Epithelial cell of esophagus (primary cell): ENCODE measurements around the gene ARMC9.

Experiments used
- DNase-seq: peaks from one replicate; pipeline ENCODE4 v3.0.0; 2010; ENCODE audit warnings: low read depth
- H3K4me3 ChIP-seq: 2 replicates; pipeline ENCODE4 v1.5.1; 2011; ENCODE audit warnings: mild to moderate bottlenecking, low read length, control low read depth
- TF ChIP-seq, protein P1 (sequence below): IDR thresholded peaks from 2 replicates; pipeline ENCODE4 v1.5.1; 2011; ENCODE audit warnings: low read depth, mild to moderate bottlenecking, low read length, control low read depth, inconsistent platforms; ENCODE audit not compliant: insufficient read depth; ENCODE audit errors: missing control alignments

Gene ARMC9

DNA sequence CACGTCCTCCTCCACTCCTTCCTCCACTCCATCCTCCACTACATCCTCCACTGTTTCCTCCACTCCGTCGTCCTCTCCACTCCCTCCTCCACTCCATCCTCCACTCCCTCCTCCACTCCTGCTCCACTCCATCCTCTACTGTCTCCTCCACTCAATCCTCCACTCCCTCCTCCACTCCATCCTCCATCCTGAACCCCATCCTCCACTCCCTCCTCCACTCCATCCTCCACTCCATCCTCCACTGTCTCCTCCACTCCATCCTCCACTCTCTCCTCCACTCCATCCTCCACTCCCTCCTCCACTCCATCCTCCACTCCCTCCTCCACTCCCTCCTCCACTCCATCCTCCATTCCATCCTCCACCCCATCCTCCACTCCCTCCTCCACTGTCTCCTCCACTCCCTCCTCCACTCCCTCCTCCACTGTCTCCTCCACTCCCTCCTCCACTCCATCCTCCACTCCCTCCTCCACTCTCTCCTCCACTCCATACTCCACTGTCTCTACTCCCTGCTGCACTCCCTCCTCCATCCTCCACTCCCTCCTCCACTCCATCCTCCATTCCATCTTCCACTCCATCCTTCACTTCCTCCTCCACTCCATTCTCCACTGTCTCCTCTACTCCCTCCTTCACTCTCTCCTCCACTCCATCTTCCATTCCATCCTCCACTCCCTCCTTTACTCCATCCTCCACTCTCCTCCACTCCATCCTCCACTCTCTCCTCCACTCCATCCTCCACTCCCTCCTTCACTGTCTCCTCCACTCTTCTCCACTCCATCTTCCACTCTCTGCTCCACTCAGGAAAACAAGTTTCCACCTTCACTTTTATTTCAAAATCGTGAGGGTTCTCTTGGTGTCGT lies 182.8 kb downstream of the ARMC9 start:
- no peak overlapping the region for H3K4me3 ChIP-seq
- TF ChIP-seq, protein P1, sequence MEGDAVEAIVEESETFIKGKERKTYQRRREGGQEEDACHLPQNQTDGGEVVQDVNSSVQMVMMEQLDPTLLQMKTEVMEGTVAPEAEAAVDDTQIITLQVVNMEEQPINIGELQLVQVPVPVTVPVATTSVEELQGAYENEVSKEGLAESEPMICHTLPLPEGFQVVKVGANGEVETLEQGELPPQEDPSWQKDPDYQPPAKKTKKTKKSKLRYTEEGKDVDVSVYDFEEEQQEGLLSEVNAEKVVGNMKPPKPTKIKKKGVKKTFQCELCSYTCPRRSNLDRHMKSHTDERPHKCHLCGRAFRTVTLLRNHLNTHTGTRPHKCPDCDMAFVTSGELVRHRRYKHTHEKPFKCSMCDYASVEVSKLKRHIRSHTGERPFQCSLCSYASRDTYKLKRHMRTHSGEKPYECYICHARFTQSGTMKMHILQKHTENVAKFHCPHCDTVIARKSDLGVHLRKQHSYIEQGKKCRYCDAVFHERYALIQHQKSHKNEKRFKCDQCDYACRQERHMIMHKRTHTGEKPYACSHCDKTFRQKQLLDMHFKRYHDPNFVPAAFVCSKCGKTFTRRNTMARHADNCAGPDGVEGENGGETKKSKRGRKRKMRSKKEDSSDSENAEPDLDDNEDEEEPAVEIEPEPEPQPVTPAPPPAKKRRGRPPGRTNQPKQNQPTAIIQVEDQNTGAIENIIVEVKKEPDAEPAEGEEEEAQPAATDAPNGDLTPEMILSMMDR, result no peak
- no peak for DNase-seq

DNA sequence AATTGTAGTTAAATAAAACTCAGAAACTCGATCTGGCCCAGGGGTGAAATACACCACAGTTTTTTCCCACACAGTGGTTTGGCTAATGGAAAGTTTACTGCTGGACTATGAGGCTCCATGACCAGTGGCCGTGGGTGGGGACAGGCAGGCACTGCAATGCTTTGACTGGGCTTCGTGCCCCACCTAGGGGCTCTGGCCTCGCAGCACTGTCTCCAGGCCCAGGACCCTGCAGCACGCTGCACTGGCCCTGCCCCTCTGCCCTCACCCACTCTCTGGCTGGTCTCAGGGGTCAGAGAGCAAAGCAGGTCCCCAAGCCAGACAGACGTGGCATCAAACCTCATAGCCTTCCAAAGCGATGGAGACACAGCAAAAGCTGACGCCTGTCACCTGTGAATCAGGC lies 183.7 kb downstream of the ARMC9 start:
- TF ChIP-seq, protein P1, result no peak
- H3K4me3 ChIP-seq, result no peak overlapping the region
- no peak for DNase-seq

DNA sequence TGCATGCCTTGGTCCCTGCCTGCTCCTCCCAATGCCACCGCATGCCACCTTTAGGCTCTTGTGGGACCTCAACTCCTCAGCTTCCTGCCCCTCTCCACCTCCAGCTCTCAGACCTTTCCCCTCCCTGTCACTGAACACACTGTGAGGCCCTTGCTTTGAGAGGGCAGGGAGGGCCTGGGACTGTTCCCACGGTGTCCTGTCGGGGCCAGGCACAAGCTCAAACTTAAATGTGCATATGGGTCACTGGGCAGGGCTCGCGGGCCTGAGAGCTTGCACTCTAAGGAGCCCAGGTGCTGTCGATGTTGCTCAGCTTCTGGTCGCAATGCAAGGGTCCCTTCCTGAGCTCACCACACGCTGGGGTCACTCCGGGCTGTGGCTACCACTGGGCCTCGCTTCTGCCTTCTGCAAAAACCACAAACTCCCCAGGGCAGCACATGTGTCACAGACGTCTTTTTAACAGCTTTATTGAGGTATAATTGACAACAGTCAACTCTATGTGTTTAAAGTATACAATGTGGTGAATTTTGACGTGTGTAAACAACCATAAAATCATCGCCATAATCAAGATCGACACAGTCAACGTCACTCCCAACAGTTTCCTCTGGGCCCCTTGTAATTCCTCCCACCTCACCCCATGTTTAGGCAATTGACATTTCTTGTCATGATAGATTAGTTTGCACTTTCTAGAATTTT lies 185.1 kb downstream of the ARMC9 start:
- H3K4me3 ChIP-seq, result no peak overlapping the region
- TF ChIP-seq, protein P1, result no peak
- no peak for DNase-seq

DNA sequence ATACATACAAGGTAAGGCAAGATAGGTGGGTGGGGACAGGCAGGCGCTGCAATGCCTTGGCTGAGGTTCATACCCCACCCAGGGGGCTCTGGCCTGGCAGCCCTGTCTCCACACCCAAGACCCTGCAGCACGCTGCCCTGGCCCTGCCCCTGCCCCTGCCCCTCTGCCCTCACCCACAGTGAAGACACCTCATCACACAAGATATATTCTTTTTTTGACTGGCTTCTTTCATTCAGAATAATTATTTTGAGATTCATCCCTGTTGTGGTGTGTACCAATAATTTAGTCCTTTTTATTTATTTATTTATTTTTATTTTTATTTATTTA lies 185.6 kb downstream of the ARMC9 start:
- TF ChIP-seq, protein P1, result no peak
- no peak for DNase-seq
- no peak overlapping the region for H3K4me3 ChIP-seq

DNA sequence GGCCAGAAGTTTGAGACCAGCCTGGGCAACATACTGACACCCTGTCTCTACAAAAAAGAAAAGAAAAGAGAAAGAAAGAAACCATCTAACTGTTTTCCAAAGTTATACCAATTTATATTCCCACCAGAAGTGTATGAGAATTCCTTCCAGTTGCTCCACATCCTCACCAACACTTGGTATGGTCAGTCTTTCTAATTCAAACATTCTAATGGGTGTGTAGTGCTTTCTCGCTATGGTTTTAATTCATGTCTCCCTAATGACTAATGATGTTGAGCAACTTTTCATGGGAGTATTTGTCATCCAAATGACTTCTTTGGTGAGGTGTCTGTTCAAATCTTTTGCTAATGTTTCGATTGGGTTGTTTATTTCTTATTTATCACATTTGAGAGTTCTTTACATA lies 186.5 kb downstream of the ARMC9 start:
- TF ChIP-seq, protein P1, result no peak
- peak; percentile 54 for DNase-seq

DNA sequence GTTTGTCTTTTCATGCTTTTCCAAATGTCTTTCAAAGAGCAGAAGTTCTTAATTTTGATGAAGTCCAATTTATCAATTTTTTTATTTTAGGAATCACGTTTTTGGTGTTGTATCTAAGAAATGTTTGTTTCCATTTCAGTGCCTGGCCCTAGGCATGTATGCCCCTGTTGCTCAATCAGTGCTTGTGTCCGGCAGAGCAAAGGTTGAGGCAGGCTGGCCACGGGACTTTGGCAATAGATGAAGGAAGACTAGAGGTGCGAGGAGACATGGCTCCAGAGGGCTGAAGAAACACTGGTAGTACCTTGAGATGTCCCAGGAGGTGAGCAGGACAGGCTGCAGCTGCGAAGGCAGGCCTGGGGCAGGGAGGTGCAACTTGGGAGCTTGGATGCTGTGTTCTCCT lies 187.0 kb downstream of the ARMC9 start:
- no peak overlapping the region for H3K4me3 ChIP-seq
- no peak for DNase-seq
- TF ChIP-seq, protein P1, result no peak

More for the DNA sequence above, 186.5 kb downstream of the ARMC9 start:
- no peak overlapping the region for H3K4me3 ChIP-seq

DNA sequence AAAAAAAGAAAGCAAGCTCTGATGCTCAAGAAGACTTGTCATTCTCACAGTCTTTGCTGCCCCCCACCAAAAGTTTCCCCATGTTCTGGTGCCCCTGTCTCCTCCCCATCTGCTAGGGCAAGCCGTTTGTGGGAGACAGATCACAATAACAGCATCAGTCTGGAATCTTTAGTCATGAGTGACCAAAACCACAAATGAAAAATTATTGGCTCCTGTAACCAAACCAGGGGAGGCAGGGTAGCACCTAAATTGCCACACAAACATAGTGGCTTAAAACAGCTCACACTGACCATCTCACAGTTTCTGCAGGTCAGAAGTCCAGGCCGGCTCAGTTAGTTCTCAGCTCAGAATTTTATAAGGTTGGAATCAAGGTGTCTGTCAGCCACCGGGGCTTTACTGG lies 188.0 kb downstream of the ARMC9 start:
- peak; percentile 17 for DNase-seq
- TF ChIP-seq, protein P1, result no peak
- H3K4me3 ChIP-seq, result no peak overlapping the region
